ENCODE data around the gene SHISA5.
A peak's percentile ranks its signal among the peaks of the same experiment; 100 is the strongest.
"Not testable (repeated sequence)": the region's sequence is repeated elsewhere in the genome, so short reads cannot be mapped to it uniquely, and the experiment has no call there.

Gene SHISA5

DNA sequence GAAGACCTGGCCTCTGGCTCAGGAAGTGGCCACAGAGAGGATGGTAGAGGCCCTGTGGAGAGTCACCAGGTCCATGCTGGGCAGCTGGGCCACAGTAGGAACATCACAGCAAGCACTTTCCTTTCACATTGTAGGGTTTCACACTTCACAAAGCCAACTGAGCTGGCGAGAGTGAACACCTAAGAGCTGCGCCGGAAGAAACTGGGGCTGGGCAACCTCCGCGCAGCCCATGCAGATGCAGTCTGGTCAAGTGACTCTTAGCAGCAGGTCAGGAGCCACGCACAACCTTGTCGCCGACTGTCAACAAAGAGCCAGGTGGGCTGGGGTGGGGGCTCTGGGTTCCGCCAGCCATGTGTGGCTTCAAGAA, 15.3 kb upstream of the SHISA5 start:
- DNase-seq (ENCODE audit: low spot score) = no peak

DNA sequence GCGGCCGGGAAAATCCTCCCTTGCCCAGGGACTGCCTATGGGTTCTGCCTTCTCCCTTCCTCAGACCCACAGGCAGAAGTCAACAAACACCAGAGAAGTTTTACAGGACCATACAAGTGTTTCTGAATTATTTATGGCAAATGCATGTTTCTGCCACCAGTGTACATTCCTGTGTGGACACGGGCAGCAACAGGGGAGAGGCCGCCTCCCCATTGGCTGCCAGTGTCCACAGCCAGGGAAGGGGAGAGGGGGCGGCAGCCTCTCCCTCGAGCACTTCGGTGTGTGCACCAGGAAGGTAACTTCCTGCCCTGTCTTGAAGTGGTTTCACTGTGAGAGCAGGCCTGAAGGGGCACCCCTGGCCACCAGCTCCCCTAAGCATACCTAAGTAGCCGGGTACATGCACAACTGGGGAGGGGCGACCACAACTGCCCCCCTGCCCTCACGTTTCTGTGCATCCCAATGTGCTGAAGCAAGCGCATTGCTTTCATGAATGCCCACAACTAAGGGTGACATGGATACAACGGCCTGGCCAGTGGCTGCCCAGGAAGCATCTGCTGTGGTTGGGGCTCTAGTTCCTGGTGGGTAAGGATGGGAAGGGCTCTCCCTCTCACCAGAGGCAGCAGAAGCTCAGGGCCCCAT, 14.8 kb upstream of the SHISA5 start:
- DNase-seq (ENCODE audit: low spot score) = no peak

DNA sequence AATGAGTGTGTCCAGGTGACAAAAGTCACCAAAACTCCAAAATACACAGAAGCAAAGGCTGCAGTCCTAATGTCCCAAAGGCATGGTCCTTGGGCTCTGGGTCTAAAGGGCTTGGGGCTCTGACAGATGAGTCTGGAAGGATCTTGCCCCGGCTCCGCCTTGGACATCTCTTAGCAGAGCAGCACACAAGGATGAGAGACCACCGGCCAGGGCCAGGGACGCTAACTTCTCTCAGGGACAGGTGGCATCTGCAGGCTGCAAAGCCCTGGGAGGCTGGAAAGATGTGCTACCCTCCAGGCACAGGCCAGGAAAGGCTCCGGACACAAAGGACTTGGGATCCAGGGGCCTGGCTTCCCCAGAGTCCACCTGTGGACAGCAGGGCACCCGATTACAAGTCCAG, 14.1 kb upstream of the SHISA5 start:
- DNase-seq (ENCODE audit: low spot score) = no peak

DNA sequence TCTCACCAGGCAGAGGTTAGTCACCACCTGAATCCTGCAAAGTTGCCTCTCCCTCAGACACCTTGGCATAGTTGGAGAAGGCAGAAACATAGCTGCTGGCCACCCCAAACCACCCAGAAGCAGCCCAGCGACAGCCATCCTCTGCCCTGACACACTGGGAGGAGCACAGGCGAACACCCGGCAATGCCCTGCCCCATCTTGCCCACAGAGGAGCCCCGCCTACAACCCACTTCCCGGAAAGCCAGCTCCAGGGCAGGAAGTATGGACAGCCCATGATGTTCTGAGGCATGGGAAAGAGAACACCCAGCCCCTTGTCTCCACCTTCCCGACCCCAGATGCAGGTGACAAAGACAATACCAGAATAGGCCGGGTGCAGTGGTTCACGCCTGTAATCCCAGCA, 12.6 kb upstream of the SHISA5 start:
- DNase-seq (ENCODE audit: low spot score) = no peak

DNA sequence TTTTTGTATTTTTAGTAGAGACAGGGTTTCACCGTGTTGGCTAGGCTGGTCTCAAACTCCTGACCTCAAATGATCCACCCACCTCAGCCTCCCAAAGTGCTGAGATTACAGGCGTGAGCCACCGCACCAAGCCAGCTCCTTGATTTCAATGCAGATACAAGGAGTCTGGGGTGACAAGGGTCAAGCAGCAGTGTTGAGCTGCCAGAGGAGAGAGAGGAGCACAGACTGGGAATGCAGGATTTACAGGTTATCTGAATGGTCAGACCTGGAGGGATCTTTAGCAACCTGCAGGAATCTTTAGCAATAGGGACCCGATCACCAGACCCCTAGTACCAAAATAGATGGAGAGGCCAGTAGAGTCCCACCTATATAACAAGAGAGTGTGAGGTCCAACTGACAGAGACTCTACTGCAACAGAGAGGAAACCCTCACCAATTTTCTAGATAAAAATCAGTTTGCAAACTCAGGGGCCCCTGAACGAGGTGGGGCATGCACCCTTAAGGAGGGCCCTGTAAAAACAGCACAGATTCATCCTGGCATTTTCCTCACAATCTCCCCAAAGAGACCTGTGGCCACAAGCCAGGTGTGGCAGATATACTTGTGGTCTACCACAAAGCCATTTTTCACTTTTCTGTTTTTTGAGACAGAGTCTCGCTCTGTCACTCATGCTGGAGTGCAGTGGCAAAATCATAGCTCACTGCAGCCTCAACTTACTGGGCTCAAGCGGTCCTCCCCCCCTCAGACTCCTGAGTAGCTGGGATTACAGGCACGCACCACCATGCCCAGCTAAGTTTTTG, 10.7 kb upstream of the SHISA5 start:
- DNase-seq (ENCODE audit: low spot score) = no peak

DNA sequence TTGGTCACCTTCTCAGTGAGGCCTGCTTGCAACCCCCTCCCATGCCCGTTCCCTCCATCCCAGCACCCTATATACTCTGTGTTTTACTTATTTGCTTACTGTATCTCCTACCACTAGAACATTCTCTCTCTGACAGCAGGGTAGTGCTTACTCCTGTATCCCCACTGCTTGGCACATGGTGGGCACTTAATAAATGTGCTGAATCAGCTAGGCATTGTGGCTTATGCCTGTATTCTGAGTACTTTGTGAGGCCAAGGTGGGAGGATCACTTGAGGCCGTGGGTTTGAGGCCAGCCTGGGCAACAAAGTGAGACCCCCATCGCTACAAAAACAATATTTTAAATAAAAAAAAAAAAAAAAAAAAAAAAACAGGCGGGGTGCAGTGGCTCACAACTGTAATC, 7.6 kb upstream of the SHISA5 start:
- DNase-seq (ENCODE audit: low spot score) = no peak

DNA sequence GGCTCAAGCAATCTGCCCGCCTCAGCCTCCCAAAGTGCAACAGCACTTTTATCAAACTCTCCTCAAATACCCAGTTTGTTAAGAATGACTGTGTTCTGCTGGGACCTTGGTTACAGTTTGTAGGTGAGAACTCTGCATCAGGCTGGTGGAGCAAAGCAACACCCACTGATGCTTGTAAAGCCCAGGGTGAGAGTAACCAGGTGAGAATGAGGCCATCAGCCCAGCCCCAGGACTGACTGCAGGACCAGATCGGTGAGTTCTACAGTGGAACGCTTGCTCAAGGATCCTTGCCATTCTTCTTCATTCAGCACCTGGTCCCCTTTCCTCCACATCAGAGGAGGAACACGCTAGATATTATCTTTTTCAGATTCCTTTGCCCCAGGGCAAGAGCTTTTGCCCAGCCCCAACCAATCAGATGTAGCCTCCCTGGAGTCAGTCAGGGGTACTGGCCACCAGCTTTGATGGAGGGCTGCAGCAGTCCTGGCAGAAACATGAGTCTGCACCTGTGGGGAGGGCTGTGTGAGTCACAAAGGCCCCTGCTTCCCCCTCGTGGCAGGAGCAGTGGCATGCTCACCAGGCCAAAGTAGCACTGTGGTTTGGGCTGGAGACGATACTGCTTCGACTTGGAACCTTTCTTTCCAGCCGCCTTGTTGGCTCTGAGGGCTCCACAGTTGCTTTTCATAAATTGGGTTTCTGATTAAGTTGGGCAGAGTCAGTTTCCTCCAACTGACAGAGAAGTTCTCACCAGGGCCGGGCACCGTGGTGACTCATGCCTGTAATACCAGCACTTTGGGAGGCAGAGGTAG, 3.5 kb upstream of the SHISA5 start:
- peak; percentile 61 for DNase-seq (ENCODE audit: low spot score)

DNA sequence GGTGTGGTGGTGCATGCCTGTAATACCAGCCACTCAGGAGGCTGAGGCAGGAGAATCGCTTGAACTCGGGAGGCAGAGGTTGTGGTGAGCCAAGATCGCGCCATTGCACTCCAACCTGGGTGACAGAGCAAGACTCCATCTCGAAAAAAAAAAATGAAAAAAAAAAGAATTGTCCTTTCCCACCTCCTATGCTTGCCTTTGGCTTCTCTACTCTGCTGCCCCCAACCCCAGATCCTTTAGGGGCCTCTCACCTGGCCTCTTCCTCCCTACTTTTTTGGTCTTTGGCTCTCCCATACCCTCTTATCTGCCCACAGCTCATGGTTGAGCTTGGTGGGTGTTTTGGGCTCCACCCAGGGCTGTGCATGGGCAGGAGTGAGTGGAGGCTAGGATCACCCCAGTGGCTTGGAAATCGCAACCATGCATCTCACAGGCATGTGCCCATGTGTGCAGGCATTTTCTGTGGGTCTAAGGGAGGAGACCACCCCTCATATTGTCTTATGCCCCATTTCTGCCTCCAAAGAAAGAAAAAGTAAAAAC, 2.1 kb upstream of the SHISA5 start:
- DNase-seq (ENCODE audit: low spot score) = no peak

DNA sequence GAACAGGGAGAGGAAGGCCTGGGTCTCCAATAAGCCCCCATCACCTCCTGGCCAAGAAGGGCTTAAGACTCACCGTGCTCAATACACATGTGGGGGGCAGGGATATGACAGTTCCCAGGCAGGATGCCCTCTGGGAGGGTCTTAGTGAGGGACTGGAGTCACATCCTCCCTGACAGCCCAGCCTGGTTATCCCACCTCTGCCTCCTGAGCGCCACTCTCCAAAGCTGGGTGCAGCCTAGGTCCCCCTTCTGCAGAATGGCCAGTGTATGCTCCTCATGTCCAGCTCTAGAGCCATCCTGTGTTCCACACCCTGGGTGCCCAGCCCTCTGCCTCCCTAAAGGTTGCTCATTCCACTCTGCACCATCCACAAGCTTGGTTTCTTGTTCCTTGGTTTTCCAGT, 1.2 kb upstream of the SHISA5 start:
- peak; percentile 3 for DNase-seq (ENCODE audit: low spot score)

DNA sequence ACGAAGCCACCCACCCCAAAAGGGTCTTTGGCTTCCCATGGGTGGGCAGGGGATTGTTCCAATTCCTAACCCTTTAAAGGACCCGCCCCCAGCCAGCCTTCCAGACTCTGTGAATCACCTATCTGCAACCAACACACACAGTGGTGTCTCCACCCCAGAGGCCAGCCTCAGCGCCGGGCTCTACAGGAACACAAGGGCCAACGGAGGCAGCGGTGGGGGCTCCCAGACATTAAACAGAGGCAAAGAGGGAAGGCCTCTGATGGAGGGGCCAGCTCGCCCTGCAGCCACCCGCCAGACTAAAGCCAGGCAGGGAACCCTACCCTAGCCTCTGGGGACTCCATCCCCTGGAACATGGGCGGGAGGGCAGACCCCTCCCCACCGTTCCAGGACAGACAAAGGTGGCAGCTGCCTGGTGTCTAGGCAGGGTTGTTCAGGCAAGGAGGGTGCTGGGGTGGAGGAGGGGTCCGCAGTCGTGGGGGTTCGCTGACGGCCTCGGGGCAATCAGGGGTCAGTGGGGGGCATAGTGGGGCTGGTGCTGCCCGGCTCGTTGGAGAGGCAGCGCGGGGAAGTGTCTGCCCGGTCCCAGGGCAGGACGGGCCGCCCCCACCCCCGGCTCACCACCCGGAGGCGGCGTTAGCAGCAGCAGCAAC, 448 bp downstream of the SHISA5 start:
- DNase-seq (ENCODE audit: low spot score) = peak; percentile 54

DNA sequence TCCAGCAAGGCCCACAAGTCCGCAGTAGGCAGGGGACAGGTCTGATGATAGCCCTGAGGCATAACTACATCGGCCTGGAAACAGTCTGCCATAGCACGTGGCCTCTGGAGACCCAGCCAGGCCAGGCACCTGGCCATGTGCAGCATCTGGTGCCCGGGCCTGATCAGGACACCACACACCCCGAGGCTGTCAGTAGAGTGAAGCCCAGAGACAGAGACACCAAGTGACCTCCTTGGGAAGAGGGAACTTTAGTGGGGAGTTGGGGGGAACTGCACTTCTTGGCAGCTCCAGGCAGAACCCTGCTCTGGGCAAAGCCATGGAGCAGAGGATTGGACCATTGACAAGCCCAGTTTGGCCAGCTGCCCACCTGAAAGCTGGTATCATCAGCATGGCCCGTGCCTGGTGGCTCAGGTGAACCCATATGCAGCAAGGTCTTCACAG, 1.2 kb downstream of the SHISA5 start:
- no peak for DNase-seq (ENCODE audit: low spot score)

DNA sequence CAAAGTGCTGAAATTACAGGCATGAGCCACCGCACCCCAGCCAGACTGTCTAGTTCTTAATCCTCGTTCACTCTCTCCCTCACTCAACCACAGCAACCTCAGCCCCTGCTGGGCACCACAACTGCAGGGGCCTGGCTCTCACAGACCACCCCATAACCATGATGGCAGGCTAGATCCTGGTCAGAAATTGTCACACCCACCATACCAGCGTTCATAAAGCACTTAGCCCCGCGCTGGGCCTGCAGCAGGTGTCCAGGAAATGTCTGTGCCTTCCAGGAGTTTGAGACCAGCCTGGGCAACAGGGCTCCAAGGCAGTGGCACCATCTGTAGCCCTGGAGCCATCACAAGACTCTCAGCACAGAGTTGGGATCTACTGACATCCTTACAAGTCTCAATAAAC, 1.9 kb downstream of the SHISA5 start:
- DNase-seq (ENCODE audit: low spot score) = no peak

DNA sequence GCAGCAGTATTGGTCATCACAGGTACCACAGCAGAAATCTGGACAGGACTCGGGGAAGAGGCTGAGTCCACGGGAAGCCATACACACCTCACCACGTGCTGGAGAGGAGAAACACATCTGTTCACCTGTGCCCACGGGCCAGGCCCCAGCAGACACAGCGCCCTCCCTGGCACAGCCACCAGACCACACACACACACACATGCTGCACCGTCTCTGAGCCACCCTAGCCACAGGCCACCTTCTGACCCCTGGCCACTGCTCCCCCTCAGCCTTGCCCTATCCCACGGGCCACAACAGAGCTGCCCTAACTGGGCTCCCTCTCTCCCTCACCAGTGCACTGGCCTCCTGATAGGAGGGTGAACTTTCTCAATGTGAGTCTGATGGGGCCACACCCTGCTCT, 2.8 kb downstream of the SHISA5 start:
- no peak for DNase-seq (ENCODE audit: low spot score)

DNA sequence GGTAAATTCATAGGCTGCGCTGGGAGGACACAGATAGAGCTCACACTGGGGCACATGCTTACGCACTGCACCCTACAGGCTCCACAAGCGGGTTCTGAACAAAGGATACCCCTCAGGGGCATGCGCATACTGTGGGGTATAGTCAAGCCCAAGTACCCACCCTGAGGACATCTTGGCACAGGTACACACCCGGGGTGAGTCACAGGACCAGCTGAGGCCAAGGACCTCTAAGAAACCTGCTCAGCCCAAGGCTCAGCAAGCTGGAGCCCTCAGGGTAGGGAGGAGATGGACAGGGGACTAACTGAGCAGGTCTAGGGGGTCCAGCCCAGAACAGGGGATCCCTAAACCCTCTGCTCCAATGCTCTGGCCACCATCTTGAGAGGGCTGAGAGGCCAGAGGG, 3.3 kb downstream of the SHISA5 start:
- no peak for DNase-seq (ENCODE audit: low spot score)

DNA sequence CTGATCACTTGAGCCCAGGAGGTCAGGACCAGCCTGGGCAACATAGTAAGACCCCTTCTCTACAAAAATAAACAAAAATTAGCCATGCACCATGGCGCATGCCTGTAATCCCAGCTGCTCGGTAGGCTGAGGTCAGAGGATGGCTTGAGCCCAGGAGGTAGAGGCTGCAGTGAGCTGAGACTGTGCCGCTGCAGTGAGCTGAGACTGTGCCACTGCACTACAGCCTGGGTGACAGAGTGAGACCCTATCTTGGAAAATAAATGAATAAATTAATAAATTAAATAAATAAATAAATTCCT, 10.8 kb downstream of the SHISA5 start:
- DNase-seq (ENCODE audit: low spot score) = no peak

DNA sequence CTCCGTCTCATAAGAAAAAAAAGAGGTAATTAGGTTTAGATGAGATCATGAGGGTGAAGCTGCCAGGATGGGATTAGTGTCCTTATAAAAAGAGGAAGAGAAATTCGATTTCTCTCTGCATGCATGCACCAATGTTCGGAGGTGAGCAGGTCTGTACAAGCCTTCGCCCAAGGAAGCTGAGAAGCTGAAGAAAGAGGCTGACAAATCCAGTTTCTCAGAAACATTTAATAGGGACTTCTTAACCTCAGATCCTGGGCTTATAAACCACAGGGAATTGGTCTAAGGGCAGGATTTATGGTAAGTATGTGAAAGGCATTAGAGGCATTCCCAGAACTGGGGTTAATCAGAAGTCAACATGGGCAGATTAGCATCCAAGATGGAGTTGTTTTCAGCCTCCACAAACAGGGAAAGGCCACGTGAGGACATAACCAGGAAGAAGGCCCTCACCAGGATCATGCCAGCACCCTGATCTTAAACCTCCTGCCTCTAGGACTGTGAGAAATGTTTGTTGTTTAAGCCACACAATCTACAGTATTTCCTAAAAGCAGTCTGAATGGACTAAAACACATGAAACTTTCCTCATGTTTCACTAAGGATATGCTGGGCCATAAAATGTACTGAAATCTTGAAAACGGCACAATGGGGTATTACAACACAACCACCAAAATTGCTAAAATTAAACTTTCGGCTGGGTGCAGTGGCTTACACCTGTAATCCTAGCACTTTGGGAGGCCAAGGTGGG, 11.3 kb downstream of the SHISA5 start:
- DNase-seq (ENCODE audit: low spot score) = no peak

DNA sequence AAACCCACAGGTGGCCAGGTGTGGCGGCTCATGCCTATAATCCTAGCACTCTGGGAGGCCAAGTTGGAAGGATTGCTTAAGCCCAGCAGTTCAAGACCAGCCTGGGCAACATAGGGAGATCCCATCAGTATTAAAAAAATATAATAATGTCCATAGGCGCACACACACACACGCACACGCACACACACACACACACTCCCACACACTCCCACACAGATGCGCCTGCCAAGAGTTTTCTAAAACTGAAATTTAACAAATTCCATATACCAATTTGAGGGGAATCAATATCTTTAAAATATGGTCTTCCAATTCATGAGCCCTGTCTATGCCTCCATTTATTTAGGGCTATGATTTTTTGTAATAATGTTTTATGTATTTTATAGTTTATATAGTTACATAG, 17.0 kb downstream of the SHISA5 start:
- no peak for DNase-seq (ENCODE audit: low spot score)

DNA sequence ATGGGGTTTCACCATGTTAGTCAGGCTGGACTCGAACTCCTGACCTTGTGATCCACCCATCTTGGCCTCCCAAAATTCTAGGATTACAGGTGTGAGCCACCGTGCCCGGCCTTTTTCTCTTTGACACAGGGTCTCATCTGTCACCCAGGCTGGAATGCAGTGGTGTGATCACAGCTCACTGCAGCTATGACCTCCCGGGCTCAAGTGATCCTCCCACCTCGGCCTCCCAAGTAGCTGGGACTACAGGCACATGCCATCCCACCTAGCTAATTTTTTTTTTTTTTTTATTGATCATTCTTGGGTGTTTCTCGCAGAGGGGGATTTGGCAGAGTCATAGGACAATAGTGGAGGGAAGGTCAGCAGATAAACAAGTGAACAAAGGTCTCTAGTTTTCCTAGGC, 21.2 kb downstream of the SHISA5 start:
- DNase-seq (ENCODE audit: low spot score) = not testable (repeated sequence)

DNA sequence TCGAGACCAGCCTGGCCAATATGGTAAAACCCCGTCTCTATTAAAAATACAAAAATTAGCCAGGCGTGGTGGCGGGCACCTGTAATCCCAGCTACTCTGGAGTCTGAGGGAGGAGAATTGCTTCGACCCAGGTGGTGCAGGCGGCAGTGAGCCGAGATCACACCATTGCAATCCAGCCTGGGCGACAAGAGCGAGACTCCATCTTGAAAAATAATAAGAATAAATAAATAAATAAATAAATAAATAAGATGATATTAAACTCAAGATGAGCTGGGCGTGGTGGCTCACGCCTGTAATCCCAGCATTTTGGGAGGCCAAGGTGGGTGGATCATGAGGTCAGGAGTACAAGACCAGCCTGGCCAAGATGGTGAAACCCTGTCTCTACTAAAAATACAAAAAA, 23.1 kb downstream of the SHISA5 start:
- DNase-seq (ENCODE audit: low spot score) = not testable (repeated sequence)

DNA sequence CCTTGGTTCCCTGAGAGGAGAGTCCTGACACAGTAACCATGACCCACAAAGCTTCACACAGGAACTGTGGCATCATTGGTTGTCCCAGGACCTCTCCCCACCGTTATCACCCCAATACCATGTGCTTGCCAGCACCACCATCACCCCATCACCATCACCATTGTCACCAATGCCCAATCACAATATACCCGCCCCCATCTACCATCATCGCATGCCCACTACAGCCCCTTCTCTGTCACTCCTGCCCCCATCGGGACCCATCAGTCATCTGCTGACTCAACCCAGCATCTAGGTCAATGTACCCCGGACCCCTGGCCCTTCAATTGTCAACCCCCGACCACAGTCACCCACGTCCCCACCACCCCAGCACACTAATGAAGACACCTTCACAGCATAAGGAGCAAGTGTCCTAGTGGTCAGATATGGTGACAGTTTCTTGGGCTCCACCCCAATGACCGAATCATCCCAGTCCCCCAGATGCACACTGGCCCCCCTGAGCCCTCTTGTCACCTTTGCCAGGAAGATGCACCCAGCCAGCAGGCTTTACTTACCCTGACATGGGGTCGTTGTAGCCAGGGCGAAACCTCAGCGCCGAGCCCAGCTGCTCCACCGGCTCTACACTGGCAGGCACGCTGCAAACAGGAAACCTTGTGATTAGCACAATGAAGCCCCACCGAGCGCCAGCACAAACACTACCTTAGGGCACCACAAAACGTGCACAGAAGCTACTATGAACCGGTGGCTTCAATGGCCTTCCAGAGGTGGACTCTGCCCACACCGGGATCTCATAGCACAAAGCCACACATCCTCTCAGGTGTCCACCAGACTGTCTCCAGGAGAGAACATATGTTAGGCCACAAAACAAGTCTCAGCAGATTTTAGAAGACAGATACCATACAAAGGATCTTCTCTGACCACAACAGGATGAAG, 25.1 kb downstream of the SHISA5 start:
- no peak for DNase-seq (ENCODE audit: low spot score)
